ENCODE results near the gene MCEMP1. TPM values are rescaled to one million over a fixed set of nuclear protein-coding genes. Genes with fewer than 3 reads are reported as not detected.

Gene MCEMP1
- total and polyA plus RNA-seq, 2 of the 13 experiments (the other 11 are each of a cell fraction or from before 2014, with no cell fraction given) = not detected

DNA sequence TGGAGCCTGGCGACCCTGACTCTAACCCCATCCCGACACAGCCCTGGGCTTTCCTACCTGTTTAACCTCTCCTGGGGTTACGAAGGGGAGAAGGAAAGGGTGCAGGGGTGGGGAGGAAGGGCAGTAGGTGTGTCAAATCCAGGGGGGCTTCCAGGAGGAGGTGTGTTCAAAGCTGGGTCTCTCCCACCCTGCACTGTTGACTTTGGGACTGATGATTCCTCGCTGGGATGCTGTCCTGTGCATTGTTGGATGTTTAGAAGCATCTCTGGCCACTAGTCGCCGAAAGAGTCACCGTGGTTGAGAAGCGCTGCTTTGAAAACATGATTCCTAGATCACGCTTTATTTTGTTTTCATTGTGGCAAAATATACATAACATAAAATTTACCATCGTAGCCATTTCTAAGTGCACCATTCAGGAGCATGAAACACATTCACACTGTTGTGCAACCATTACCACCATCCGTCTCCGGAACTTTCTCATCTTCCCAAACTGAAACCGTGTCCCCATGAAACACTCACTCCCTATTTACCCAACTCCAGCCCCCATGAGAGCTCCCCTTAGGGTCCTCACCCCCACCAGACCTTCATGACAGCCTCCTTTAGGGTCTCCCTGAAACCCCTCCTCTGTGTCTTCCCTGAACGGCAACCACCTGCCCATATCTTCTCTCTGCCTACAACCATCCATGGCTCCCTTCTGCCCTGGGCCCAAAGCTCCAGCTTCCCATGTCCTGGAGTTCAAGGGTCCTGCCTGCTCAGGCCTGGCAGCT, 29.5 kb downstream of the MCEMP1 start:
- intact Hi-C loops (cut with micrococcal nuclease; ENCODE audit: unreplicated experiment) = no loop called here
- TF ChIP-seq ZNF282 (IDR thresholded peaks at IDR 0.05; ENCODE audit: partially characterized antibody) (no peak), CEBPB (IDR thresholded peaks at IDR 0.05; ENCODE audit: borderline replicate concordance, low read depth, low read length) (0 out of 2 replicates have a peak, but pooled peaks have one; percentile 3), ZMYM3 (CRISPR knock-in tag; IDR thresholded peaks at IDR 0.05) (0 out of 2 replicates have a peak, but pooled peaks have one; percentile 47), SMC3 (IDR thresholded peaks at IDR 0.05; ENCODE audit: low read length) (no peak)
- Histone ChIP-seq H4K20me1 (ENCODE audit: insufficient read depth, low read length) (no peaks in the 10 kb centered on the region), H3K27me3 (ENCODE audit: control insufficient read depth in 1 of 2, insufficient read depth in 2 of 2, low read length in 2 of 2) (peaks cover 0 to 14% of the 10 kb centered on the region in 2 experiments; a peak in 3 of 5 replicates), H3K4me3 (replicated peaks in 1 of 3; ENCODE audit: insufficient read depth in 1 of 3, low read depth in 2 of 3, low read length in 3 of 3) (no peak overlapping the region), H3K36me3 (replicated peaks in 1 of 2; ENCODE audit: control insufficient read depth in 1 of 2, insufficient read depth in 2 of 2, low read length in 2 of 2) (no peaks in the 10 kb centered on the region), H3K27ac (ENCODE audit: extremely low read length, insufficient read depth, low read length) (no peak overlapping the region), H3K9ac (ENCODE audit: insufficient read depth, low read depth, low read length) (no peak overlapping the region), H3K4me2 (ENCODE audit: low read depth, low read length) (no peak overlapping the region), H3K4me1 (ENCODE audit: insufficient read depth, low read length) (peaks cover 11% of the 10 kb centered on the region), H3K79me2 (ENCODE audit: insufficient read depth, low read length) (no peaks in the 10 kb centered on the region), H2AFZ (ENCODE audit: low read length) (no peak overlapping the region), H3K9me3 (ENCODE audit: low read length) (no peaks in the 10 kb centered on the region)
- no TSS peak for BruUV-seq (replicated peaks)
- FAIRE-seq = no peak
- 53% methylated on average over 13 of the region's 14 CpGs for WGBS (ENCODE audit: low lambda C conversion rate)
- POLR2A ChIA-PET = no interaction called here
- CTCF ChIA-PET (ENCODE audit: low intra/inter-chr PET ratio, low total read pairs) = no interaction called here
- no peak for ATAC-seq
- in situ Hi-C loops (cut with HindIII; ENCODE audit: extremely low pct_ligation_motif_present, low pct_unique_long_range_greater_than_20kb) = no loop called here
- DNase-seq (ENCODE audit: low spot score) = no peak

DNA sequence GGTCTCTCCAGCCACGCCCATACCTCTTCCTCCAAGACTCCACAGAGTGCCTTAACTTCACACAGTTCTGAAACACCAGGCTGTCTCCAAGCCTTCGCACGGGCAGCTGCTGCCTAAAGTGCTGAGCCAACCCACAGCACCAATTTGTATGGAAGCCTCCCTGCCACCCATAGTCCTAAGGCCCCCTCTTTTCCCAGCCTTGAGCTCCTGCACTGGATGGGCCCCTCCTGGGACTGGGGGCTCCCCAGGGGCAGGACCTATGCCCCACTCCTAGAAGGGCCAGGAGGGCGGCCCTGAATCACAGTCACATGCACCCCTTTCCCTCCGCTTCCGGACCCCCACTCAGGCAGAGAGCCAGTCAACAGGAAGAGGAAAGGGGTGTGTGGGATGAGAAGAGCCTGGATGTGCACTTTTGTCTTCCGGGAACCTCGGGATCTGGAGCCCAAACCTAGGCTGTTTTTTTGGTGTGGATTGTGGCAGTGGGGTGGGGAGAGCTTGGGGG, 30.1 kb downstream of the MCEMP1 start:
- H3K9ac ChIP-seq (ENCODE audit: insufficient read depth, low read depth, low read length) = no peak overlapping the region
- ChIA-PET POLR2A (no interaction called here), CTCF (ENCODE audit: low intra/inter-chr PET ratio, low total read pairs) (no interaction called here)
- peaks cover 7% of the 10 kb centered on the region for H3K4me1 ChIP-seq (ENCODE audit: insufficient read depth, low read length)
- no peak for ATAC-seq
- intact Hi-C loops (cut with micrococcal nuclease; ENCODE audit: unreplicated experiment) (no loop called here), in situ Hi-C loops (cut with HindIII; ENCODE audit: extremely low pct_ligation_motif_present, low pct_unique_long_range_greater_than_20kb) (no loop called here)
- no peak overlapping the region for H3K27ac ChIP-seq (ENCODE audit: extremely low read length, insufficient read depth, low read length)
- H3K4me2 ChIP-seq (ENCODE audit: low read depth, low read length) = no peak overlapping the region
- H2AFZ ChIP-seq (ENCODE audit: low read length) = no peak overlapping the region
- H3K79me2 ChIP-seq (ENCODE audit: insufficient read depth, low read length) = no peaks in the 10 kb centered on the region
- DNase-seq (ENCODE audit: low spot score) = no peak
- H3K27me3 ChIP-seq (ENCODE audit: control insufficient read depth in 1 of 2, insufficient read depth in 2 of 2, low read length in 2 of 2) = peaks cover 0 to 14% of the 10 kb centered on the region in 2 experiments; a peak in 3 of 5 replicates
- TF ChIP-seq ELF3 (CRISPR knock-in tag; IDR thresholded peaks at IDR 0.05) (no peak), RBM22 (optimal IDR thresholded peaks at IDR 0.05; ENCODE audit: low read length) (no peak), ZNF143 (CRISPR knock-in tag; IDR thresholded peaks at IDR 0.05) (no peak), SRSF4 (IDR thresholded peaks at IDR 0.05; ENCODE audit: low read depth, low read length, poor library complexity, severe bottlenecking) (no peak), ETV6 (CRISPR knock-in tag; conservative IDR thresholded peaks at IDR 0.05) (no peak), ZNF572 (CRISPR knock-in tag; IDR thresholded peaks at IDR 0.05) (no peak), ZNF782 (CRISPR knock-in tag; IDR thresholded peaks at IDR 0.05; ENCODE audit: borderline replicate concordance) (no peak)
- TF ChIP-seq, protein P1, sequence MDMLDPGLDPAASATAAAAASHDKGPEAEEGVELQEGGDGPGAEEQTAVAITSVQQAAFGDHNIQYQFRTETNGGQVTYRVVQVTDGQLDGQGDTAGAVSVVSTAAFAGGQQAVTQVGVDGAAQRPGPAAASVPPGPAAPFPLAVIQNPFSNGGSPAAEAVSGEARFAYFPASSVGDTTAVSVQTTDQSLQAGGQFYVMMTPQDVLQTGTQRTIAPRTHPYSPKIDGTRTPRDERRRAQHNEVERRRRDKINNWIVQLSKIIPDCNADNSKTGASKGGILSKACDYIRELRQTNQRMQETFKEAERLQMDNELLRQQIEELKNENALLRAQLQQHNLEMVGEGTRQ (IDR thresholded peaks at IDR 0.05; ENCODE audit: low read depth, low read length) = no peak
- TF ChIP-seq, protein P1 (CRISPR knock-in tag; IDR thresholded peaks at IDR 0.05; ENCODE audit: borderline replicate concordance) = no peak
- TF ChIP-seq, protein P2, sequence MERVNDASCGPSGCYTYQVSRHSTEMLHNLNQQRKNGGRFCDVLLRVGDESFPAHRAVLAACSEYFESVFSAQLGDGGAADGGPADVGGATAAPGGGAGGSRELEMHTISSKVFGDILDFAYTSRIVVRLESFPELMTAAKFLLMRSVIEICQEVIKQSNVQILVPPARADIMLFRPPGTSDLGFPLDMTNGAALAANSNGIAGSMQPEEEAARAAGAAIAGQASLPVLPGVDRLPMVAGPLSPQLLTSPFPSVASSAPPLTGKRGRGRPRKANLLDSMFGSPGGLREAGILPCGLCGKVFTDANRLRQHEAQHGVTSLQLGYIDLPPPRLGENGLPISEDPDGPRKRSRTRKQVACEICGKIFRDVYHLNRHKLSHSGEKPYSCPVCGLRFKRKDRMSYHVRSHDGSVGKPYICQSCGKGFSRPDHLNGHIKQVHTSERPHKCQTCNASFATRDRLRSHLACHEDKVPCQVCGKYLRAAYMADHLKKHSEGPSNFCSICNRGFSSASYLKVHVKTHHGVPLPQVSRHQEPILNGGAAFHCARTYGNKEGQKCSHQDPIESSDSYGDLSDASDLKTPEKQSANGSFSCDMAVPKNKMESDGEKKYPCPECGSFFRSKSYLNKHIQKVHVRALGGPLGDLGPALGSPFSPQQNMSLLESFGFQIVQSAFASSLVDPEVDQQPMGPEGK (CRISPR knock-in tag; IDR thresholded peaks at IDR 0.05) = no peak
- no TSS peak for BruUV-seq (replicated peaks)
- 42% methylated on average over 8 of the region's 8 CpGs for WGBS (ENCODE audit: low lambda C conversion rate)
- H3K9me3 ChIP-seq (ENCODE audit: low read length) = no peaks in the 10 kb centered on the region
- H3K36me3 ChIP-seq (replicated peaks in 1 of 2; ENCODE audit: control insufficient read depth in 1 of 2, insufficient read depth in 2 of 2, low read length in 2 of 2) = no peaks in the 10 kb centered on the region
- no peak for FAIRE-seq
- H4K20me1 ChIP-seq (ENCODE audit: insufficient read depth, low read length) = no peaks in the 10 kb centered on the region
- H3K4me3 ChIP-seq (replicated peaks in 1 of 3; ENCODE audit: insufficient read depth in 1 of 3, low read depth in 2 of 3, low read length in 3 of 3) = no peak overlapping the region

Measured in HepG2 (cell line).